ENCODE data around the gene MYH1.

Gene MYH1

DNA sequence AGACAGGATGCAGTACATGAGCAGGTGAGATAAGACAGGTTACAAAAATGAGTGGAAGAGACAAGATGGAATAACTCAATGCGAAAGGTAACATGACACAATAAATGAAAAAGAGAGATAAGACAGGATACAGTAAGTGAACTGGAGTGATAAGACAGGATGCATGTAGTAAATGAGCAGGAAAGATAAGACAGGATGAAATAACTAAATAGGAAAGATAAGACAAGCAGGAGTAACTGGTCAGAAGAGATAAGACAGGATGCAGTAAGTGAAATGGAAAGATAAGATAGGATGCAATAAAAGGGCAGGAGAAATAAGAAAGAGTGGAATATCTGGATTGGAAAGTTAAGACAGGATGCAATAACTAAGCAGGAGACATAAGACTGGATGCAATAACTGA, 40.6 kb downstream of the MYH1 start:
- no peak for DNase-seq (ENCODE audit: low spot score)

- no peak for DNase-seq (ENCODE audit: low spot score)
Observed at GRCh38 chr17:10474536-10474935, 43.8 kb downstream of the MYH1 start.

DNA sequence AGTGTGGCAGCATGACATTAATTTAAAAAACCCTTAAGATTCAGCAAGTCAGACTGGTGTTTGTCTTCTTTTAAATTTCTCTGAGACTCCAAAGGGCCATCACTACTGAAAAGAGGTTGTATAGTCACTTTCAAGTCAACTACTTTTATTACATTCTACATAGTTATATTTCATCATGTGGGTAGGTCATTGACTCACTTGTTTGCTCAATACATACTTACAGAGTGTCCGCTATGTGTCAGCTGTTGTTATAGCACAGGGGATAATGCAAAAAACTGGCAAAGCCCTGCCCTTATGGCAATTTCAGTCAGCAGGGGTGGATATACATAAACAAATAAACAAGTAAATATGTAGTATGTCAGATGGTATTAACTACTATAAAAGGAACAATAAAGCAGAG, 46.5 kb downstream of the MYH1 start:
- no peak for DNase-seq (ENCODE audit: low spot score)

DNA sequence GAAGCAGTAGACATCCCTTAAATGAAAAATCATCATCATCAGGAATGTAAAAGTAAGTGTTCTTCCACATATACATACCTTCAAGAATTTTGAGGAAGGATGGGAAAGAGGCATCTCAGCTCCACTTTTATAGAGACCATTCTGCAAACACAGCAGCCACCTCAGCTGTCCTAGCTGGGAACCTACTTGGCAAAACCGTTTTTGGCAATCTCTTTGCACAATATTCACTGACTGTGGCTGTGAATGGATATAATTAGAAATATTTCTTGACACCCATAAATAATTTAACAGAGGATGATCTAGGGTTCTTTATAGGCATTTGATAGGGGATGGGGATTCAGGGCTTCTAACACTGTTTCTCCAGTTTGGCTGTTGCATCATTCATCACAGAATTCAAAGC, 48.9 kb downstream of the MYH1 start, which contains the start of gene MYH4:
MYH4 (minus strand) TSS at position 101 of the 400 bp plus-strand sequence. CDS start 2,814 bp downstream, outside the sequence.
- DNase-seq (ENCODE audit: low spot score), result no peak

- DNase-seq (ENCODE audit: low spot score), result no peak
Observed at GRCh38 chr17:10463402-10463801, 54.9 kb downstream of the MYH1 start.

GRCh38 chr17:10460062-10460461, 58.3 kb downstream of the MYH1 start:
- no peak for DNase-seq (ENCODE audit: low spot score)

GRCh38 chr17:10458701-10459100, 59.6 kb downstream of the MYH1 start:
- DNase-seq (ENCODE audit: low spot score), result no peak

DNA sequence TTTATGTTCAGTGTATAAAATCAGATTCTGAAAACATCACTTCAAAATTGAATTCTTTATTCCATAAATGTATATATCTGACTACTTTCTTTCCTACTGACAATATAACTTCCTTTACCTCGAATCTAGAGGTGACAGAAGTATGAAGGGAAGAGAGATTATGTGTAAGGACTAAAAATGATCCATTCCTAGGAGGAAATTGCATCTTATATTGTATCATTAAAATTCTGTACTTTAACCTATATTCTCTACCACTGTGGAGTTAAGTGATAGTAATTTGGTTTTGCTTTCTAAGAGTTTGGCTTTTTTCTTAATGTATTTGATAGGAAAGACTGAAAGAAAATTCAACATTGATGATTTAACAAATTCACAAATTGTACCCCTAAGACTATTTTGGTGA, 60.4 kb downstream of the MYH1 start:
- DNase-seq (ENCODE audit: low spot score), result no peak

DNA sequence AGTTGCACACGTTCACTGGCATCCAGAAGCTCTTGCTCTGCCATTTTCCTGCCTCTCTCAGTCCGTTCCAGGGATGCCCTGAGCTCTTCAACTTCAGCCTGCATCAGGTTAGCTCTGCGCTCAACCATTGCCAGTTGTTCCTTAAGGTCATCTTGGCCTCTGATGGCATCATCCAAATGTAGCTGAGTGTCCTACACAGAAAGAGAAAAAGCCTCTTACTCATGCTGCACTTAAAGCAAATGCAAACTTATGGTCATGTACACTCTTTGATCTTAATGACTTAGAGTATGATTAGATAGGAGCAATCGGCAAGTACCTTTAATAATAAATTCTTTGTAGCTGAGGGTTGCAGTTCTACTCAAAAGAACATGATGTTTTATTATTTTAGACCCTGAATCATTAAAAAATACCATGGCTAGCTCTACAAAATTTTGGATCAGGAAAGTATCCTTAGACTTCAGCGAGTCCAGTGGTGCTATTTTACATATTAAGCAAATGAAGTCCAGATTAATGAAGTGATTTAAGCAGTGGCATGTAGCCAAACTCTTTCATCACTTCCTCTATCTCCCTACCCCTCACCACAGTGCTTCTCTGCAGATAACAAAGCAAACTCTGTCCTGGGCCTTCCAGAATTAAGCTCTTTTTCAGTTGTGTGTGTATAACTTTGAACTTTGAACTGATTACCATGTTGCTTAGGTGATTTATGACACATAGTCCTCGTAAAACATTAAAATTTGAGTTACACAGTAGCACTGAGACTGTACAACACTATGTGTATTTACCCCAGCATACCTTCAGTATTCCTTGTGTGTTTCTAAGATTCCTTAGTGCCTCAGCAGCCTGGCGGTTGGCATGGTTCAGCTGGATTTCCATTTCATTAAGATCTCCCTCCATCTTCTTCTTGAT, 71.1 kb downstream of the MYH1 start:
- DNase-seq (ENCODE audit: low spot score), result no peak

Measured in CD4-positive, alpha-beta T cell treated with Interleukin-6 at 100 ng/mL for 8 hours (primary cell).